ENCODE measurements around the gene FAM111B.

The FAM111B gene

DNA sequence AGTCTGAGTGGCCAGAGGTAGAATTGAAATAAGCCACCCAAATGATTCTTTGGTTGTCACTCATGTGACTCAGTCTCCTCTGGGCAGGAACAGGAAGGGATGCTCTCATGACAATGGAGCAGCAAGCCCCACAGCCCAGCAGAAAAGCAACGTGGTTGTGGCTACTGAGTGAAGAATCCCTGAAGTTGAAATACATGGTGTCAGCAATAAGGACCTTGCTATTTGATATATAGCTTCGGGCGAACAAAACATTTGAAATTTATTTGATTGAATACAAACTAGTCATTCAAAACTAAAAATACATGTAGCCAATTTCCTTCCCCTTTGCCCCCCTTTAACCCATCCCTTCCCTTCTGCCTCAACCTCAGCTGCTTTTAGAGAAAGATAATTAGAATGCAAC, 50.4 kb downstream of the FAM111B start:
- DNase-seq (ENCODE audit: low read depth in 1 of 2, low spot score in 1 of 2), result no peak

DNA sequence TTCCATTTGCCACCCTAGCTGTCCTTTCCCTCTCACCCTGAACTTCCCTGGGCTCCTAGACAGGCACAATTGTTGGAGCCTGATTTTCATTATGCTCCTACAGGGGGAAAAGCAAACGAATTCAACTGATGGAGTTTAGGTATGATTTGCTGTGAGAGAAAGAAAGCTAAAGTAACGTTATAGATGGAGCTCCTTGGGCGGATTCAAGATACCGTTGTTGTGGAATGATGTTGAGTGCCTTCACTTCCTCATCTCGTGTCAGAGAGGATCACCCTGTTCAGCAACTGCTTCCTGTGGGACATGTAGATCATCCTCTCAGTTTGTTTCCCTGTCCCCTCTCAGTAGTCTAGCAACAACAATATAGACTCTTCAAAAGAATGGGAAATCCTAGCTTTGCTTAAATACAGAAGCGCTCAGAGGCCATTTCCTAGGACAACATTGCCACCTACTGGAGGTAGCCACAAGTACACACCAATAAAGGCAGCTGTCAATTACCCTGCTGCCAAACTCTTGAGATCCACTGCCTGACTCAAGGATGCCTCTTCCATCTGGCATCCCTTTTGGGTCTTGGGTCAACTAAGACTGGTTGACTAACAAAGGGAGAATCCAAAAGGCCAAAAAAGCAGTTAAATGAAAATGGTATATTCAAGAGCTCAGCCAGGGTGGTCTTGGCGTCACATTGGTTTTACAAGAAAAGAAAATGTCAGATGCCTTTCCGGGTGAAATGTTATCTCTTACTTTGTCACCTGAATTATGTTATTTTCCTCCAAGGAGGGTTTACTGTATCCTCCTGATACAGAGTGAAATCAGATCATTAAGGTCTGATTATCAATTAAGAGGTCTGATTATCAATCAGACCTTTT, 51.4 kb downstream of the FAM111B start:
- peak; percentile 28 to 55 for DNase-seq (ENCODE audit: low read depth in 1 of 2, low spot score in 1 of 2)

DNA sequence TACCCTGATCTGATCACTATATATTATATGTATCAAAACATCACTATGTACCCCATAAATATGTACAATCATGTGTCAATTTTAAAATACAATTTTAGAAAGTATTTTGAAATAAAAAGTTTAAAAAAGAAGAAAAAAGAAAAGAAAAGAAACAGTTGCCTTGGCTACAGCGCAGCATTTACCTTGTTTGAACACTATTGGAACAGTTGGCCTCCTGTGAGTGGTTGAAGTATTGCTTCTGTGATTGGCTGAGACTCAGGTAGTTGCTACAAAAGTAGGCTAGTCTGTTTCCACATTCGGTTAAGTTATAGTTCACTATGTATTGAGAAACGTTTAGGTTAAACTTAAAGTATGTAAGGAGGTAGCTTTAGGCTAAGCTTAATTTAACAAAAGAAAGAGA, 57.0 kb downstream of the FAM111B start:
- no peak for DNase-seq (ENCODE audit: low read depth in 1 of 2, low spot score in 1 of 2)

DNA sequence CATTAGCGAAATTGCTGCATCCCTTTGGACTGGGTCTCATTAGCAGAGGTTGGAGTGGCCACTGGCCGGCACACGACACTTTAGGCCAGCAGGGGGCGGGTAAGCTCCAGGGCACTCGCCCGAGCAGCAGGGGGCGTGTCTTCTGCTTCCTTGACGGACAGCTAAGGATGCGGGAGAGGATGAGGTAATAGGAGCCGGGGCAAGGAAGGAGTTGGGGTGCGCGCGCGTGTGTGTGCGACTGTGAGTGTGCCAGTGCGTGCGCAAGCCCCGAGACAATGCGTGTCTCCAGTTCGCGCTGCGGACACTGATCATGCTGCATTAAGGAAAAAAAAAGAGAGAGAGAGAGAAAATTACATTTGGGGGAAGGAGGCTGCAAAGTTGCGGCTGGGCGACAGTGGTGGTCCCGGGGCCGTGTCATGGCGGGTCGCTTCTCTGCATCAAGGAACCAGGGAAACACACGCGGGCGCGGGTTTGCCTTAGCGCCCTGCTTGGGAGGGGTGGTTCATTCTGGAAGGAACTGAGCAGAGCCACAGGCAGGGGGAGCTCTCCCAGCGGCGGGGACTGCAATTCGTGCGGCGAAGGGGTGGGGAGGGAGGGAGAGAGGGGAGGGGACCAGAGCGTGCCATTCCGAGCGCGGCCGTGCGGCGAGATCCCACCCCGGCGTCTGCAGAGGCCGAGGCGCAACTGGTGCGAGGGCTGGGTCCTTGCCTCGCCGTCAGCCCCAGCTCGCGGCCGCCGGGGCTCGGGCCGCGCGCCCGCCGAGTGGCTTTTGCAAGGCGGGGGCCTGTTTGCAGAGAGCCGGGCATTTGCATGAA, 64.7 kb downstream of the FAM111B start, which contains the start of gene DTX4:
TSS of gene DTX4 (plus strand) at position 625 of the 815 bp plus-strand sequence. CDS start 464 bp downstream, outside the sequence.
- DNase-seq (ENCODE audit: low read depth in 1 of 2, low spot score in 1 of 2), result peak; percentile 77 to 88

DNA sequence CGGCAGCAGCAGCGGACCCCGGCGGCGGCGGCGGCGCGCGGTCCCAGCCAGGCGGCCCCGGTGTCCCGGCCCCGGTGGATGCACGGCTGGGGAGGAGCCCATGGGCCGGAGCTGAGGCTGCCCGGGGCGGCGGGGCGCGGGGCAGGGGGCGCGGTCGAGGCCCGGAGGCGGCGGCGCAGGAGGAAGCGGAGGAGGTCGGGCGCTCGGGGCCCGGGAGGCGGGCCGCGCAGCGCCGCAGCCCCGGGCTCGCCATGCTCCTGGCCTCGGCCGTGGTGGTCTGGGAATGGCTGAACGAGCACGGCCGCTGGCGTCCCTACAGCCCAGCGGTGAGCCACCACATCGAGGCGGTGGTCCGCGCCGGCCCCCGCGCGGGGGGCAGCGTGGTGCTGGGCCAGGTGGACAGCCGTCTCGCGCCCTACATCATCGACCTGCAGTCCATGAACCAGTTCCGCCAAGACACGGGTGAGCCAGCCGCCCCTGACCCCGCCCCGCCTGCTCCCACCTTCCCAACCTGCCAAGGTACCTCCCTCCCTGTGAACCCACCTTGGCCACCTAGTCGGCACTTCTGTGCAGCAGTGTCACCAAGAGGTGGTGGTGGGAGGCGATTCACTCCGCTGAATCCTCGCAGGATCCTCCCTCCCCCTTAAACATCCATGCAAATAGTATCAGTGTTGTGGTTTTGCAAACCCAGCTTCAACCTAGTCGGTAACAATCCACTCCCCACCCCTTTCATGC, 65.5 kb downstream of the FAM111B start:
- no peak for DNase-seq (ENCODE audit: low read depth in 1 of 2, low spot score in 1 of 2)

DNA sequence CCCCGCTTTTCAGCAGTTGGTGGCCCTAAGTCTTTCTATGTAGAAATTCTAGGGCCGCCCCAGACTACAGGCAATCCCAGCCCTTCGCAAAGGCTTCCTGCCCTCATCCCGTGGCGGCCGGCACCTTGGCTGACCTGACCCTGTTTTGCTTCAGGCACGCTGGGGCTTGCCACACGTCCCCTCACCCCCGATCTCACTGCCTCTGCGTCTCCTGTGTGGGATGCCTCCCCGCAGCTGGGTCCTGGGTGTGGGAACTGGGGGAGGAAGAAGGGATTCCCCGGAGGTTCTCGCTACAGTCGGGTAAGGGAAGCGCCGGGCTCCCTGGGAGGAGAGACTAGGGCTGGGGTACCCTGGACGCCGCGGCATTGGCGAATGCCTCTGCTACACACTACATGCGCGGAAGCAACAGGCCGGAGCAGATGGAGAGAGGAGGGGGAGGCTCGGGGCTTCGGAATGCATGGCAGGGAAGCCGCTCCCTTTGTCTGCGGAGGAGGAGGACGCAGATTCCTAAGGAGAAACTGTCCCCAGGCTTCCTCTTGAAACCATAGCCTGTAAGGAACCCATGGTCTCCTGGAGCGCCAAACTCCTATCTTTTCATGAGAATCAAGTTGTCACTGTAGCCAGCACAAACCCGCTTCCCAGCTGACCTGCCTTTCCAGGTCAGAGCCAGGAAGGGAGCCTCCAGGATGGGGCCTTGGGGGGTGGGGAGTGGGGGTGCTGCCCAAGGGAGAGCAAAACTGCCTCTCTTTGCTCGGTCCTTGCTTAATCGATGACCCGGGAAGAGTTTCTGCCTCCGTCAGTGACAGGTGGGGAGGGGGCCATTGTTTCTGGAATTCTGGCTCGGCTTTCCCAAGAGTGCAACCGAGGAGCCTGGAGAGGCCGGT, 66.3 kb downstream of the FAM111B start:
- DNase-seq (ENCODE audit: low read depth in 1 of 2, low spot score in 1 of 2), result no peak

DNA sequence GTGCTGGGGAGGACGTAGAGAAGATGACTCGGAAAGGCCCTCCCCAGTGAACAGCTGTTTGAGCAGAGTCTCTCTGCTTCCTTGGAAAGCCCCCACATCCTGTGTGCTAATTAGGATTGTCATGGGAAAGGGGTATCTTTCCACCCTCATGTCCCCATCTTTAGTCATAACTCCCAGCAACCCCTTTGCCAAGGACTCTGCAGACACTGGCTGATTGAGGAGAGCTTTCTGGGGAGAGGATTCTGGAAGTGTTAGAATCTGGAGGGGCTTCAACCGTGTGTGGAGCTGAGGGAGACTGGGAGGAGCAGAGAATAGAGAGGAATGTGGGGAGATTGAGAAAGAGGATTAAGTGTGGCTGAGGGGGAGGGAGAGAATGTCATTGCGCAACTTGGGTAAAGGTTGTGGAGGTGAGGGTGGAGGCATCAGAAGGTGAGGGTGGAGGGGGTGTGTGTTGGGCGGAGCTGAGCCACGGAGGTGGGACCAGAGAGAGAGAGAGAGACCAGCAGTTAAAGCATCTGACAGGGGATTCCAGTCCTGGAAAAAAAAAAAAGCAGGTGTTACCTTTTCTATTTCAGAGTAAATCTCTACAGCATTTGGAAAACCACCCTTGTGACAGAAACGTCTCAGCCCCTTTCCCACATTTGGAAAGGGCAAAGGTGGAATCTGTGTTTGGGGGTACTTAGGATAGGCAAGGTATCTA, 67.1 kb downstream of the FAM111B start:
- DNase-seq (ENCODE audit: low read depth in 1 of 2, low spot score in 1 of 2), result no peak

DNA sequence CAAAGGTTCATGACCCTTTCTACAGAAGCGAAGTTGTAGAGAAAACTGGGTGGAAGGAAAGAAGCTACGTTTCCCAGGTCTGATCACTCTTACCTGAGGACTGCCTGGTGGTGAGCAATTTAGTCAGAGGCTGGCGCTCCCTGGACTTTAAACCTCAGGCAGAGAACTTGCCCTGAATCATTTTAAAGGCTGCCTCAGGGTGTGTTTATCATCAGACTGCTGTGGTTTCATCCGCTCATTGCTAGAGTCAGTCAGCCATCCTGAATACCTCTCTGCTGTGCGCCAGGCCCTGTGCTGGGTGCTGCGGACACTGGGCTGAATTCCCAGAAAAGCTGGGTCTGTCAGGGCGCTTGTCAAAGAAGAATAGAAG, 67.6 kb downstream of the FAM111B start:
- DNase-seq (ENCODE audit: low read depth in 1 of 2, low spot score in 1 of 2), result no peak

DNA sequence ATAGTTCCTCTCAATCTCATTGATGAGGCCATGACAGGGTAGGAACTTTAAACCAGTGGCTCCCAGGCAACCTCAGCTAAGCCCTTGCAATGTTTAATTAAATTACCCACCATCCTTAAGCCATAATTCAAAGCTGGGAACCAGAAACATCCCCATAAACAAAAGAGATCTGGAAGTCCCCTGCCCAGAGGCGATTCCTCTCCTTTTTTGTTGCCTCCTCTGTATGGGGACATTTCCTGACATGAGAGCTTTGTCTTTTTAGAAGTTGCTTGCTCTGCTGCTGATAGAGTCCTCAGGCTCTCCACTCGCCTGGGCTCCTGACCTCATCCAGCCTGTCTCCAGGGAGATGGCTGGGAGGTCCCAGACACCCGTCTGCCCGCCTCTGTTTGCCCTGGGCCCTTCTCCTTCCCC, 68.1 kb downstream of the FAM111B start:
- DNase-seq (ENCODE audit: low read depth in 1 of 2, low spot score in 1 of 2), result no peak

DNA sequence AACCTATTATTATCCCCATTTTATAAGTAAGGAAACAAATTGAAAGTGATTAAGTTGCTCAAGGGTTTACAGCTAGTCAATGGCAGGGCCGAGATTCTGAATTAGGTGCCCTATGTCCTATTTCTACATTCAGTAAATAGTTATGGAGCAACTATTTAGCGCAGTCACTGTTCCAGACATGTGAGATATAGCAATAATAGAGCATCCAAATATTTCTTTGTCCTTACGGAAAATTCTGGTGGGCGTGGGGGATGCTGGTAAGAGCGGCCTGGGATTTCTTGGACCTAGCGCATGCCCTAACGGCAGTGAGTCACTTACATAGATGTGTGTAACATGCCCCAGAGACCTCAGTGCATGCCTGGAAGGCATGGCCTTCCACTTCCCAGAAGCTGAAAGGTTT, 69.3 kb downstream of the FAM111B start:
- DNase-seq (ENCODE audit: low read depth in 1 of 2, low spot score in 1 of 2), result no peak

Measured in activated CD4-positive, alpha-beta T cell treated with anti-CD3 and anti-CD28 coated beads, Interleukin-2, amount 50 U/mL, for 24 hours (primary cell).